GM18511 (cell line): ENCODE data around the gene SYNE1.
"Not testable (repeated sequence)": the region's sequence is repeated elsewhere in the genome, so short reads cannot be mapped to it uniquely, and the experiment has no call there.

Experiments
- ATAC-seq: cut with Tn5 transposase; IDR thresholded peaks from one replicate; pipeline ENCODE4 v1.9.1; 2021; ENCODE audit warnings: mild to moderate bottlenecking, moderate library complexity; ENCODE audit not compliant: unreplicated experiment

Gene SYNE1

GRCh38 chr6:152572338-152573088, 64.6 kb downstream of the SYNE1 start:
- no peak for ATAC-seq

- ATAC-seq = no peak
Observed at GRCh38 chr6:152571943-152572337, 65.2 kb downstream of the SYNE1 start.

- ATAC-seq = no peak
Observed at GRCh38 chr6:152571089-152571488, 66.1 kb downstream of the SYNE1 start.

- no peak for ATAC-seq
Observed at GRCh38 chr6:152566103-152566875, 70.9 kb downstream of the SYNE1 start.

- no peak for ATAC-seq
Observed at GRCh38 chr6:152563177-152563576, 74.0 kb downstream of the SYNE1 start.

- ATAC-seq = not testable (repeated sequence)
Observed at GRCh38 chr6:152558798-152559197, 78.4 kb downstream of the SYNE1 start.

- no peak for ATAC-seq
Observed at GRCh38 chr6:152557502-152557901, 79.7 kb downstream of the SYNE1 start.

GRCh38 chr6:152554851-152555250, 82.3 kb downstream of the SYNE1 start:
- ATAC-seq = no peak

- ATAC-seq = peak; percentile 98
Observed at GRCh38 chr6:152552616-152553209, 84.4 kb downstream of the SYNE1 start.

- ATAC-seq = no peak
Observed at GRCh38 chr6:152543519-152543918, 93.6 kb downstream of the SYNE1 start.

GRCh38 chr6:152540381-152540780, 96.8 kb downstream of the SYNE1 start:
- ATAC-seq = no peak

- no peak for ATAC-seq
Observed at GRCh38 chr6:152534541-152534940, 102.6 kb downstream of the SYNE1 start.

GRCh38 chr6:152532556-152533422, 104.4 kb downstream of the SYNE1 start:
- ATAC-seq = no peak

- ATAC-seq = no peak
Observed at GRCh38 chr6:152531659-152532058, 105.5 kb downstream of the SYNE1 start.

GRCh38 chr6:152529369-152529768, 107.8 kb downstream of the SYNE1 start:
- ATAC-seq = no peak

GRCh38 chr6:152514120-152514519, 123.0 kb downstream of the SYNE1 start:
- not testable (repeated sequence) for ATAC-seq

GRCh38 chr6:152509916-152510315, 127.2 kb downstream of the SYNE1 start:
- no peak for ATAC-seq

- ATAC-seq = no peak
Observed at GRCh38 chr6:152508477-152508876, 128.7 kb downstream of the SYNE1 start.

GRCh38 chr6:152503546-152503945, 133.6 kb downstream of the SYNE1 start:
- ATAC-seq = no peak

GRCh38 chr6:152502421-152503188, 134.6 kb downstream of the SYNE1 start:
- no peak for ATAC-seq
